Peyer's patch (tissue), 4 donors: ENCODE measurements around the gene PDE4B.

Experiments
- CTCF ChIP-seq, 6 experiments: fragments of 450-650 bp in 4 of 6; fragments of 200-600 bp in 2 of 6; sonication (generic) in 1 of 6; IDR thresholded peaks; one replicate each; pipeline ENCODE4 v1.5.1; 2017 to 2019; ENCODE audit warnings: antibody characterized with exemption in 6 of 6, mild to moderate bottlenecking in 3 of 6, moderate library complexity in 1 of 6
- POLR2A ChIP-seq, 2 donors: fragments of 450-650 bp; IDR thresholded peaks; one replicate each; pipeline ENCODE4 v1.5.1; 2017; ENCODE audit warnings: antibody characterized with exemption in 2 of 2, mild to moderate bottlenecking in 2 of 2, moderate library complexity in 2 of 2

- TF ChIP-seq CTCF (IDR thresholded peaks at IDR 0.05) (no peak), POLR2A (IDR thresholded peaks at IDR 0.05) (no peak)
Measured at GRCh38 chr1:66265796-66266195, 473.1 kb downstream of the PDE4B start.
